Thoracic aorta (tissue), 2 donors: Measurements from ENCODE around the gene BMP5. TPM values are rescaled to one million over a fixed set of nuclear protein-coding genes. Genes with fewer than 3 reads are reported as not detected.

Source experiments
- ATAC-seq: fragments of 150-250 bp; one replicate; pipeline ENCODE4 v1.8.0; 2017; ENCODE audit warnings: low read depth; ENCODE audit not compliant: insufficient number of reproducible peaks, low FRiP score
- DNase-seq: peaks from one replicate; pipeline ENCODE4 v3.0.0-alpha.2; 2020; ENCODE audit warnings: low spot score
- H3K27ac ChIP-seq, 2 donors: fragments of 200-600 bp; sonication (generic); 1 replicate in 1 of 2; 2 replicates in 1 of 2; pipeline ENCODE4 v1.5.1; 2016; ENCODE audit warnings: mild to moderate bottlenecking in 2 of 2, moderate library complexity in 2 of 2
- H3K27me3 ChIP-seq: fragments of 200-600 bp; sonication (generic); replicated peaks from 2 replicates; pipeline ENCODE4 v1.6.0; 2016; ENCODE audit warnings: mild to moderate bottlenecking; ENCODE audit not compliant: insufficient read depth
- H3K36me3 ChIP-seq: fragments of 200-600 bp; sonication (generic); one replicate; pipeline ENCODE4 v1.5.1; 2016
- H3K4me1 ChIP-seq, 2 donors: fragments of 200-600 bp; sonication (generic); 1 replicate in 1 of 2; 2 replicates in 1 of 2; pipeline versions ENCODE4 v1.5.1 to v1.6.0; 2016; ENCODE audit warnings: low read depth in 2 of 2, mild to moderate bottlenecking in 1 of 2; ENCODE audit not compliant: control insufficient read depth in 1 of 2
- H3K4me3 ChIP-seq: fragments of 200-600 bp; sonication (generic); 2 replicates; pipeline ENCODE4 v1.5.1; 2016; ENCODE audit warnings: mild to moderate bottlenecking
- H3K9me3 ChIP-seq: fragments of 200-600 bp; sonication (generic); 2 replicates; pipeline ENCODE4 v1.5.1; 2016
- CTCF ChIP-seq: fragments of 200-600 bp; sonication (generic); IDR thresholded peaks from one replicate; pipeline ENCODE4 v1.5.1; 2019; ENCODE audit warnings: antibody characterized with exemption
- total RNA-seq, 2 donors: library from RNA; depleted of rRNA; stranded (reverse); fragments of >200 nt; gene quantifications; one replicate each; pipeline versions ENCODE4 v1.1.0 to v1.2.3, GENCODE V29; 2016

BMP5 gene
- total RNA-seq, 2 donors from 2014 or later, result not detected

- no peak for DNase-seq
- Histone ChIP-seq H3K36me3 (no peaks in the 10 kb centered on the region), H3K4me3 (no peak overlapping the region), H3K27me3 (no peaks in the 10 kb centered on the region), H3K4me1 (no peaks in the 10 kb centered on the region), H3K27ac (no peak overlapping the region), H3K9me3 (no peaks in the 10 kb centered on the region)
- no peak for TF ChIP-seq CTCF
- no peak for ATAC-seq
Observed at GRCh38 chr6:55812509-55812908, 62.9 kb downstream of the BMP5 start.

- no peak for TF ChIP-seq CTCF
- H3K27me3 ChIP-seq, result no peaks in the 10 kb centered on the region
- H3K36me3 ChIP-seq, result no peaks in the 10 kb centered on the region
- ATAC-seq (no peak), DNase-seq (no peak)
- no peaks in the 10 kb centered on the region for H3K9me3 ChIP-seq
- H3K4me1 ChIP-seq, result no peaks in the 10 kb centered on the region
- no peak overlapping the region for H3K27ac ChIP-seq
- H3K4me3 ChIP-seq, result no peak overlapping the region
Observed at GRCh38 chr6:55811074-55811473, 64.3 kb downstream of the BMP5 start.

GRCh38 chr6:55802259-55802658, 73.1 kb downstream of the BMP5 start:
- DNase-seq (no peak), ATAC-seq (no peak)
- no peaks in the 10 kb centered on the region for H3K36me3 ChIP-seq
- no peaks in the 10 kb centered on the region for H3K27me3 ChIP-seq
- H3K4me3 ChIP-seq, result no peak overlapping the region
- TF ChIP-seq CTCF, result no peak
- H3K27ac ChIP-seq, result no peak overlapping the region
- no peaks in the 10 kb centered on the region for H3K9me3 ChIP-seq
- H3K4me1 ChIP-seq, result no peaks in the 10 kb centered on the region

DNA sequence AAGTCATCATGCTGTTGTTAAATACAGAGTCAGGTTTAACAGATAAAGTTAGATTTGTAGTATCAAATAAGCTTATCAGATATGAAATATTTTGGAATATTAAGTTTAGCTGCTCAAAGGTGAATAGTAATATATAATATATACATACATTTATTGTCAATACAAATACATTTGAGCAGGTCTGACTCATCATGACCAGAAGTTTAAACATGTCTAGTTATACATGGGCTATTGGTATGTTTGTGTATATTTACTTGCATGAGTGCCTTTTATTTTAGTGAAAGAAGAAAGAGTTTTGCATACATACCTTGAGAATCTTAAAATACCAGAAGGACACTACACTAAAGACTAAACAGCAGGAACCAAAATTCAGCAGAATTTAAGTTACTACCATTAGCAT, 76.8 kb downstream of the BMP5 start:
- Histone ChIP-seq H3K9me3 (no peaks in the 10 kb centered on the region), H3K36me3 (no peaks in the 10 kb centered on the region)
- TF ChIP-seq CTCF, result no peak

GRCh38 chr6:55794136-55794812, 81.1 kb downstream of the BMP5 start:
- Histone ChIP-seq H3K9me3 (no peaks in the 10 kb centered on the region), H3K27me3 (no peaks in the 10 kb centered on the region), H3K4me3 (no peak overlapping the region), H3K27ac (no peak overlapping the region), H3K4me1 (no peaks in the 10 kb centered on the region), H3K36me3 (no peaks in the 10 kb centered on the region)
- ATAC-seq (no peak), DNase-seq (no peak)
- no peak for TF ChIP-seq CTCF

More for the DNA sequence above, 76.8 kb downstream of the BMP5 start:
- Histone ChIP-seq H3K4me3 (no peak overlapping the region), H3K27ac (no peak overlapping the region), H3K27me3 (no peaks in the 10 kb centered on the region), H3K4me1 (no peaks in the 10 kb centered on the region)
- ATAC-seq, result no peak
- no peak for DNase-seq
